Peyer's patch (tissue), 4 donors: Measurements from ENCODE around the gene ZNF692.

Experiments
- POLR2A ChIP-seq, 2 donors: fragments of 450-650 bp; IDR thresholded peaks; one replicate each; pipeline ENCODE4 v1.5.1; 2017; ENCODE audit warnings: antibody characterized with exemption in 2 of 2, mild to moderate bottlenecking in 2 of 2, moderate library complexity in 2 of 2
- TF ChIP-seq, protein P1 (sequence below), 6 experiments: fragments of 450-650 bp in 4 of 6; fragments of 200-600 bp in 2 of 6; sonication (generic) in 1 of 6; IDR thresholded peaks; one replicate each; pipeline ENCODE4 v1.5.1; 2017 to 2019; ENCODE audit warnings: antibody characterized with exemption in 6 of 6, mild to moderate bottlenecking in 3 of 6, moderate library complexity in 1 of 6

- TF ChIP-seq, protein P1, sequence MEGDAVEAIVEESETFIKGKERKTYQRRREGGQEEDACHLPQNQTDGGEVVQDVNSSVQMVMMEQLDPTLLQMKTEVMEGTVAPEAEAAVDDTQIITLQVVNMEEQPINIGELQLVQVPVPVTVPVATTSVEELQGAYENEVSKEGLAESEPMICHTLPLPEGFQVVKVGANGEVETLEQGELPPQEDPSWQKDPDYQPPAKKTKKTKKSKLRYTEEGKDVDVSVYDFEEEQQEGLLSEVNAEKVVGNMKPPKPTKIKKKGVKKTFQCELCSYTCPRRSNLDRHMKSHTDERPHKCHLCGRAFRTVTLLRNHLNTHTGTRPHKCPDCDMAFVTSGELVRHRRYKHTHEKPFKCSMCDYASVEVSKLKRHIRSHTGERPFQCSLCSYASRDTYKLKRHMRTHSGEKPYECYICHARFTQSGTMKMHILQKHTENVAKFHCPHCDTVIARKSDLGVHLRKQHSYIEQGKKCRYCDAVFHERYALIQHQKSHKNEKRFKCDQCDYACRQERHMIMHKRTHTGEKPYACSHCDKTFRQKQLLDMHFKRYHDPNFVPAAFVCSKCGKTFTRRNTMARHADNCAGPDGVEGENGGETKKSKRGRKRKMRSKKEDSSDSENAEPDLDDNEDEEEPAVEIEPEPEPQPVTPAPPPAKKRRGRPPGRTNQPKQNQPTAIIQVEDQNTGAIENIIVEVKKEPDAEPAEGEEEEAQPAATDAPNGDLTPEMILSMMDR (IDR thresholded peaks at IDR 0.05) = no peak
- TF ChIP-seq POLR2A (IDR thresholded peaks at IDR 0.05) = no peak
Observed at GRCh38 chr1:248886237-248886895, 27.5 kb upstream of the ZNF692 start.
